HepG2 (cell line): ENCODE measurements around the gene TPGS1. TPM values are rescaled to one million over a fixed set of nuclear protein-coding genes. Genes with fewer than 3 reads are reported as not detected.

Experiments
- CREBL2 ChIP-seq: sonication (generic); formaldehyde crosslinking; IDR thresholded peaks from 2 replicates; pipeline ENCODE4 v1.8.1; 2023; ENCODE audit warnings: missing genetic modification reagents, mild to moderate bottlenecking, borderline replicate concordance
- GTF3A ChIP-seq: sonication (generic); formaldehyde crosslinking; conservative IDR thresholded peaks from 2 replicates; pipeline ENCODE4 v1.4.0; 2020; ENCODE audit warnings: mild to moderate bottlenecking, missing genetic modification reagents
- HNF1B ChIP-seq: sonication (generic); formaldehyde crosslinking; IDR thresholded peaks from 2 replicates; pipeline ENCODE4 v1.5.1; 2020; ENCODE audit warnings: mild to moderate bottlenecking, moderate library complexity, missing genetic modification reagents
- NR2F1 ChIP-seq, 2 experiments: fragments of 450-650 bp in 1 of 2; formaldehyde crosslinking in 1 of 2; IDR thresholded peaks; 2 replicates each; pipeline versions ENCODE4 v1.5.0 to v1.6.1; 2016 to 2020; ENCODE audit warnings: mild to moderate bottlenecking in 1 of 2, missing compliant biosample characterization in 1 of 2, missing genetic modification reagents in 1 of 2, moderate library complexity in 1 of 2
- PPARG ChIP-seq: conservative IDR thresholded peaks from 2 replicates; pipeline ENCODE4 v1.6.1; 2016; ENCODE audit warnings: missing biosample characterization, missing genetic modification reagents
- RBM39 ChIP-seq: fragments of 200-400 bp; formaldehyde crosslinking; IDR thresholded peaks from one replicate; pipeline ENCODE4 v1.6.1; 2018; ENCODE audit warnings: antibody characterized with exemption, mild to moderate bottlenecking, low read depth, low read length; ENCODE audit not compliant: poor library complexity, severe bottlenecking
- RFXAP ChIP-seq: sonication (generic); formaldehyde crosslinking; IDR thresholded peaks from 2 replicates; pipeline ENCODE4 v1.4.0; 2020; ENCODE audit warnings: missing genetic modification reagents, borderline replicate concordance
- SNAI1 ChIP-seq: sonication (generic); formaldehyde crosslinking; IDR thresholded peaks from 2 replicates; pipeline ENCODE4 v1.5.0; 2020; ENCODE audit warnings: mild to moderate bottlenecking, missing genetic modification reagents, borderline replicate concordance
- SOX5 ChIP-seq: IDR thresholded peaks from 2 replicates; pipeline ENCODE4 v1.6.1; 2016; ENCODE audit warnings: borderline replicate concordance
- SOX6 ChIP-seq, 2 experiments: fragments of 450-650 bp in 1 of 2; sonication (generic) in 1 of 2; formaldehyde crosslinking in 1 of 2; IDR thresholded peaks; 2 replicates each; pipeline versions ENCODE4 v1.4.0 to v1.6.1; 2017 to 2020; ENCODE audit warnings: antibody characterized with exemption in 1 of 2, mild to moderate bottlenecking in 1 of 2, missing genetic modification reagents in 1 of 2
- TCF7 ChIP-seq: sonication (generic); IDR thresholded peaks from 2 replicates; pipeline ENCODE4 v1.6.1; 2016; ENCODE audit warnings: antibody characterized with exemption, low read depth
- TFDP1 ChIP-seq: IDR thresholded peaks from 2 replicates; pipeline ENCODE4 v1.6.1; 2016; ENCODE audit warnings: missing compliant biosample characterization, missing genetic modification reagents, borderline replicate concordance
- ZBTB46 ChIP-seq: sonication (generic); formaldehyde crosslinking; IDR thresholded peaks from 2 replicates; pipeline ENCODE4 v1.4.0; 2020; ENCODE audit warnings: mild to moderate bottlenecking, missing genetic modification reagents, borderline replicate concordance
- ZFYVE20 ChIP-seq: sonication (generic); formaldehyde crosslinking; IDR thresholded peaks from 2 replicates; pipeline ENCODE4 v1.8.0; 2023; ENCODE audit warnings: low read depth, mild to moderate bottlenecking, moderate library complexity, missing genetic modification reagents, borderline replicate concordance
- ZNF138 ChIP-seq: sonication (generic); formaldehyde crosslinking; IDR thresholded peaks from 2 replicates; pipeline ENCODE4 v1.5.0; 2020; ENCODE audit warnings: mild to moderate bottlenecking, low read depth, missing genetic modification reagents
- ZNF335 ChIP-seq: sonication (generic); formaldehyde crosslinking; IDR thresholded peaks from 2 replicates; pipeline ENCODE4 v1.4.0; 2020; ENCODE audit warnings: missing genetic modification reagents
- ZNF609 ChIP-seq: sonication (generic); formaldehyde crosslinking; IDR thresholded peaks from 2 replicates; pipeline ENCODE4 v1.4.0; 2020; ENCODE audit warnings: mild to moderate bottlenecking, missing genetic modification reagents, borderline replicate concordance
- ZNF703 ChIP-seq: sonication (generic); formaldehyde crosslinking; IDR thresholded peaks from 2 replicates; pipeline ENCODE4 v1.5.1; 2020; ENCODE audit warnings: missing genetic modification reagents, mild to moderate bottlenecking, moderate library complexity, borderline replicate concordance
- ZSCAN25 ChIP-seq: sonication (generic); formaldehyde crosslinking; IDR thresholded peaks from 2 replicates; pipeline ENCODE4 v1.8.0; 2022; ENCODE audit warnings: mild to moderate bottlenecking, missing genetic modification reagents
- polyA plus RNA-seq, 8 experiments: library from polyadenylated mRNA; depleted of rRNA in 3 of 8; stranded (reverse) in 7 of 8; unstranded in 1 of 8; fragments of >200 nt; fragmentation: Illumina TruSeq in 4 of 8; extraction: Trizol in 4 of 8; gene quantifications; 2 replicates each; pipeline versions ENCODE4 v1.2.1 to v1.2.3, GENCODE V29; 2011 to 2016; ENCODE audit warnings: low read depth in 4 of 8, missing spikeins in 1 of 8, mixed read lengths in 1 of 8; ENCODE audit not compliant: insufficient read depth in 1 of 8
- total RNA-seq, 5 experiments: library from RNA; depleted of rRNA; stranded (reverse); fragments of >200 nt; fragmentation: Illumina TruSeq; extraction: Trizol; gene quantifications; 2 replicates each; pipeline ENCODE4 v1.2.3, GENCODE V29; 2016; ENCODE audit warnings: low read depth in 1 of 5

TPGS1 gene
- total and polyA plus RNA-seq, 2 of the 13 experiments (the other 11 are each of a cell fraction or from before 2014, with no cell fraction given), result 1.1 to 6.2 TPM

- TF ChIP-seq SOX6 (IDR thresholded peaks at IDR 0.05) (no peak), SOX6 (CRISPR knock-in tag; IDR thresholded peaks at IDR 0.05) (peak; percentile 83), ZNF609 (CRISPR knock-in tag) (peak; percentile 96), ZNF703 (CRISPR knock-in tag) (no peak), RFXAP (CRISPR knock-in tag) (peak; percentile 89; the same call in 1 of the 2 replicates), TCF7 (0 out of 2 replicates have a peak, but pooled peaks have one; percentile 21), RBM39 (no peak), SNAI1 (CRISPR knock-in tag) (no peak), GTF3A (CRISPR knock-in tag) (no peak), PPARG (CRISPR knock-in tag) (peak; percentile 56), ZSCAN25 (CRISPR knock-in tag) (peak; percentile 87), NR2F1 (CRISPR knock-in tag; IDR thresholded peaks at IDR 0.05) (peak; percentile 88 to 91), SOX5 (peak; percentile 36; the same call in 1 of the 2 replicates), CREBL2 (CRISPR knock-in tag) (no peak), HNF1B (CRISPR knock-in tag) (peak; percentile 79), ZNF335 (CRISPR knock-in tag) (no peak), ZFYVE20 (no peak), ZNF138 (CRISPR knock-in tag) (0 out of 2 replicates have a peak, but pooled peaks have one; percentile 43), ZBTB46 (no peak), TFDP1 (CRISPR knock-in tag) (peak; percentile 62; the same call in 1 of the 2 replicates)
Measured at GRCh38 chr19:524062-524674, 16.9 kb downstream of the TPGS1 start (continued).
